Activated CD8-positive, alpha-beta T cell treated with anti-CD3 and anti-CD28 coated beads for 36 hours (primary cell): ENCODE measurements around the gene ARFGEF3. TPM values are rescaled to one million over a fixed set of nuclear protein-coding genes. Genes with fewer than 3 reads are reported as not detected.
A peak's percentile ranks its signal among the peaks of the same experiment; 100 is the strongest.

Experiments
- ATAC-seq: fragments of 200-7000 bp; cut with Tn5 transposase; one replicate; pipeline ENCODE4 v1.10.0; 2021; ENCODE audit warnings: mild to moderate bottlenecking, moderate library complexity
- CTCF ChIA-PET: fragments of 350-600 bp; sonication (Branson Sonifier 250); formaldehyde crosslinking; loops from one replicate; lab custom pipeline; 2021; ENCODE audit warnings: antibody characterized with exemption; lab: Charles Lee
- POLR2A ChIA-PET: fragments of 350-600 bp; sonication (Branson Sonifier 250); formaldehyde crosslinking; loops from one replicate; lab custom pipeline; 2021; ENCODE audit warnings: antibody characterized with exemption; lab: Charles Lee
- DNase-seq: peaks from one replicate; pipeline ENCODE4 v3.0.0-alpha.2; 2020
- H3K27ac Mint-ChIP-seq: one replicate; pipeline ENCODE4 v1.8.0; 2021; ENCODE audit warnings: mild to moderate bottlenecking, mixed read lengths
- H3K27me3 Mint-ChIP-seq: one replicate; pipeline ENCODE4 v1.8.0; 2021; ENCODE audit warnings: mixed read lengths
- H3K36me3 Mint-ChIP-seq: one replicate; pipeline ENCODE4 v1.8.0; 2021; ENCODE audit warnings: low read depth, mixed read lengths
- H3K4me1 Mint-ChIP-seq: one replicate; pipeline ENCODE4 v1.8.0; 2021; ENCODE audit warnings: low read depth, mixed read lengths
- H3K4me3 Mint-ChIP-seq: one replicate; pipeline ENCODE4 v1.8.0; 2021; ENCODE audit warnings: mild to moderate bottlenecking, moderate library complexity, mixed read lengths
- H3K9me3 Mint-ChIP-seq: one replicate; pipeline ENCODE4 v1.8.0; 2021; ENCODE audit warnings: mixed read lengths
- CTCF ChIP-seq: fragments of 200-600 bp; IDR thresholded peaks from one replicate; pipeline ENCODE4 v1.8.0; 2022; ENCODE audit warnings: antibody characterized with exemption, mild to moderate bottlenecking
- intact Hi-C: fragments of 100-400 bp; cut with micrococcal nuclease; formaldehyde crosslinking; loops from one replicate; pipeline ENCODE4 v1.10.0; 2022
- total RNA-seq, 2 experiments: library from RNA; stranded (reverse); gene quantifications; one replicate each; pipeline ENCODE4 v1.2.3, GENCODE V29; 2021

Gene ARFGEF3
- total RNA-seq, 2 experiments from 2014 or later: 1.7 to 1.8 TPM

GRCh38 chr6:138146544-138146943, 15.2 kb upstream of the ARFGEF3 start:
- ATAC-seq (no peak), DNase-seq (no peak)
- CTCF ChIA-PET: interaction anchor here (3.1 kb wide), 1 partner anchor 31 kb away, joined by 9 read pairs; no protein-coding TSS in a partner anchor
- Mint-ChIP-seq H3K36me3 (no peaks in the 10 kb centered on the region), H3K9me3 (peaks cover 4% of the 10 kb centered on the region), H3K27ac (no peak overlapping the region), H3K4me3 (no peak overlapping the region), H3K4me1 (no peaks in the 10 kb centered on the region), H3K27me3 (peaks cover 20% of the 10 kb centered on the region)
- POLR2A ChIA-PET: no interaction called here
- intact Hi-C loops: no loop called here
- TF ChIP-seq CTCF: no peak

- TF ChIP-seq CTCF: no peak
- ChIA-PET POLR2A (no interaction called here), CTCF (interaction anchor here (1.2 to 1.5 kb wide), 2 partner anchors 16 to 40 kb away, joined by 3 to 4 read pairs; no protein-coding TSS in a partner anchor)
- intact Hi-C loops: no loop called here
- ATAC-seq: no peak
- Mint-ChIP-seq H3K27me3 (peaks cover 36% of the 10 kb centered on the region), H3K4me1 (no peaks in the 10 kb centered on the region), H3K36me3 (no peaks in the 10 kb centered on the region), H3K9me3 (peaks cover 6% of the 10 kb centered on the region), H3K4me3 (no peak overlapping the region), H3K27ac (no peak overlapping the region)
- no peak for DNase-seq
These were observed 6.3 kb upstream of the ARFGEF3 start for GRCh38 chr6:138155443-138155842.

GRCh38 chr6:138157986-138158638, 3.6 kb upstream of the ARFGEF3 start:
- no peak for DNase-seq
- H3K4me1 Mint-ChIP-seq: peaks cover 12% of the 10 kb centered on the region
- TF ChIP-seq CTCF: no peak
- no peak for ATAC-seq
- H3K27me3 Mint-ChIP-seq: peaks cover 46% of the 10 kb centered on the region
- no peak overlapping the region for H3K4me3 Mint-ChIP-seq
- intact Hi-C loops: no loop called here
- no peak overlapping the region for H3K27ac Mint-ChIP-seq
- ChIA-PET POLR2A (interaction anchor here (0.6 to 0.7 kb wide), 2 partner anchors 814 to 1314 kb away, joined by 3 read pairs; no protein-coding TSS in a partner anchor), CTCF (interaction anchor here (1.3 kb wide), 1 partner anchor 64 kb away, joined by 4 read pairs; no protein-coding TSS in a partner anchor)
- H3K9me3 Mint-ChIP-seq: peaks cover 4% of the 10 kb centered on the region
- no peaks in the 10 kb centered on the region for H3K36me3 Mint-ChIP-seq

GRCh38 chr6:138159246-138159645, 2.5 kb upstream of the ARFGEF3 start:
- ChIA-PET POLR2A (no interaction called here), CTCF (no interaction called here)
- Mint-ChIP-seq H3K27ac (no peak overlapping the region), H3K27me3 (peaks cover 49% of the 10 kb centered on the region), H3K4me3 (no peak overlapping the region), H3K36me3 (no peaks in the 10 kb centered on the region), H3K9me3 (no peaks in the 10 kb centered on the region), H3K4me1 (peaks cover 12% of the 10 kb centered on the region)
- no peak for TF ChIP-seq CTCF
- DNase-seq (no peak), ATAC-seq (no peak)
- intact Hi-C loops: no loop called here

GRCh38 chr6:138160329-138161087, 1.2 kb upstream of the ARFGEF3 start:
- ATAC-seq (no peak), DNase-seq (no peak)
- H3K4me1 Mint-ChIP-seq: peaks cover 12% of the 10 kb centered on the region
- H3K27me3 Mint-ChIP-seq: peaks cover 51% of the 10 kb centered on the region
- no peaks in the 10 kb centered on the region for H3K36me3 Mint-ChIP-seq
- intact Hi-C loops: no loop called here
- H3K4me3 Mint-ChIP-seq: peak overlapping the region; percentile 64
- H3K9me3 Mint-ChIP-seq: no peaks in the 10 kb centered on the region
- CTCF ChIA-PET: no interaction called here
- POLR2A ChIA-PET: no interaction called here
- H3K27ac Mint-ChIP-seq: no peak overlapping the region
- no peak for TF ChIP-seq CTCF
